HepG2 (cell line): ENCODE results near the gene CREBZF. TPM values are rescaled to one million over a fixed set of nuclear protein-coding genes. Genes with fewer than 3 reads are reported as not detected.
A peak's percentile ranks its signal among the peaks of the same experiment; 100 is the strongest.

Experiments
- ARHGAP35 ChIP-seq: sonication (generic); formaldehyde crosslinking; IDR thresholded peaks from 2 replicates; pipeline ENCODE4 v1.9.0; 2022; ENCODE audit warnings: mild to moderate bottlenecking, inconsistent platforms, moderate library complexity, missing genetic modification reagents, borderline replicate concordance
- CEBPB ChIP-seq: IDR thresholded peaks from 2 replicates; pipeline ENCODE4 v1.6.1; 2011; ENCODE audit warnings: low read depth, low read length, improper control_type of control experiment, borderline replicate concordance
- HOXA5 ChIP-seq: sonication (generic); formaldehyde crosslinking; IDR thresholded peaks from 2 replicates; pipeline ENCODE4 v1.4.0; 2020; ENCODE audit warnings: missing genetic modification reagents
- KLF15 ChIP-seq: sonication (generic); formaldehyde crosslinking; IDR thresholded peaks from 2 replicates; pipeline ENCODE4 v1.8.1; 2023; ENCODE audit warnings: borderline replicate concordance, mild to moderate bottlenecking, inconsistent platforms, missing genetic modification reagents, mixed read lengths
- KLF6 ChIP-seq: IDR thresholded peaks from 2 replicates; pipeline ENCODE4 v1.8.0; 2016; ENCODE audit warnings: missing biosample characterization, missing genetic modification reagents
- MIXL1 ChIP-seq: IDR thresholded peaks from 2 replicates; pipeline ENCODE4 v1.6.1; 2016
- POLR2A ChIP-seq, 2 experiments: IDR thresholded peaks; 2 replicates each; pipeline ENCODE4 v1.6.1; 2011; ENCODE audit warnings: low read depth in 2 of 2, low read length in 2 of 2, mild to moderate bottlenecking in 1 of 2, moderate library complexity in 1 of 2; ENCODE audit not compliant: insufficient read depth in 1 of 2
- ZBTB1 ChIP-seq: sonication (generic); formaldehyde crosslinking; IDR thresholded peaks from 2 replicates; pipeline ENCODE4 v1.4.0; 2020; ENCODE audit warnings: missing genetic modification reagents, borderline replicate concordance
- ZNF460 ChIP-seq: sonication (generic); formaldehyde crosslinking; IDR thresholded peaks from 2 replicates; pipeline ENCODE4 v1.5.1; 2020; ENCODE audit warnings: missing genetic modification reagents, mild to moderate bottlenecking, borderline replicate concordance
- polyA plus RNA-seq, 8 experiments: library from polyadenylated mRNA; depleted of rRNA in 3 of 8; stranded (reverse) in 7 of 8; unstranded in 1 of 8; fragments of >200 nt; fragmentation: Illumina TruSeq in 4 of 8; extraction: Trizol in 4 of 8; gene quantifications; 2 replicates each; pipeline versions ENCODE4 v1.2.1 to v1.2.3, GENCODE V29; 2011 to 2016; ENCODE audit warnings: low read depth in 4 of 8, missing spikeins in 1 of 8, mixed read lengths in 1 of 8; ENCODE audit not compliant: insufficient read depth in 1 of 8
- total RNA-seq, 5 experiments: library from RNA; depleted of rRNA; stranded (reverse); fragments of >200 nt; fragmentation: Illumina TruSeq; extraction: Trizol; gene quantifications; 2 replicates each; pipeline ENCODE4 v1.2.3, GENCODE V29; 2016; ENCODE audit warnings: low read depth in 1 of 5
- TF ChIP-seq, protein P1 (sequence below): IDR thresholded peaks from 2 replicates; pipeline ENCODE4 v1.6.1; 2016; ENCODE audit warnings: low read depth, missing genetic modification reagents, missing compliant biosample characterization
- TF ChIP-seq, protein P2 (sequence below): sonication (generic); formaldehyde crosslinking; IDR thresholded peaks from 2 replicates; pipeline ENCODE4 v1.9.0; 2021; ENCODE audit warnings: missing genetic modification reagents, borderline replicate concordance
- TF ChIP-seq, protein P3 (sequence below): sonication (generic); formaldehyde crosslinking; IDR thresholded peaks from 2 replicates; pipeline ENCODE4 v1.4.0; 2020; ENCODE audit warnings: missing genetic modification reagents
- TF ChIP-seq, protein P4 (sequence below): sonication (generic); formaldehyde crosslinking; IDR thresholded peaks from 2 replicates; pipeline ENCODE4 v1.5.0; 2020; ENCODE audit warnings: mild to moderate bottlenecking, missing genetic modification reagents, moderate library complexity
- TF ChIP-seq, protein P5 (sequence below): IDR thresholded peaks from 2 replicates; pipeline ENCODE4 v1.6.1; 2012; ENCODE audit warnings: low read depth, low read length, improper control_type of control experiment

CREBZF gene
- total and polyA plus RNA-seq, 2 of the 13 experiments (the other 11 are each of a cell fraction or from before 2014, with no cell fraction given) = 30.6 to 43.1 TPM

DNA sequence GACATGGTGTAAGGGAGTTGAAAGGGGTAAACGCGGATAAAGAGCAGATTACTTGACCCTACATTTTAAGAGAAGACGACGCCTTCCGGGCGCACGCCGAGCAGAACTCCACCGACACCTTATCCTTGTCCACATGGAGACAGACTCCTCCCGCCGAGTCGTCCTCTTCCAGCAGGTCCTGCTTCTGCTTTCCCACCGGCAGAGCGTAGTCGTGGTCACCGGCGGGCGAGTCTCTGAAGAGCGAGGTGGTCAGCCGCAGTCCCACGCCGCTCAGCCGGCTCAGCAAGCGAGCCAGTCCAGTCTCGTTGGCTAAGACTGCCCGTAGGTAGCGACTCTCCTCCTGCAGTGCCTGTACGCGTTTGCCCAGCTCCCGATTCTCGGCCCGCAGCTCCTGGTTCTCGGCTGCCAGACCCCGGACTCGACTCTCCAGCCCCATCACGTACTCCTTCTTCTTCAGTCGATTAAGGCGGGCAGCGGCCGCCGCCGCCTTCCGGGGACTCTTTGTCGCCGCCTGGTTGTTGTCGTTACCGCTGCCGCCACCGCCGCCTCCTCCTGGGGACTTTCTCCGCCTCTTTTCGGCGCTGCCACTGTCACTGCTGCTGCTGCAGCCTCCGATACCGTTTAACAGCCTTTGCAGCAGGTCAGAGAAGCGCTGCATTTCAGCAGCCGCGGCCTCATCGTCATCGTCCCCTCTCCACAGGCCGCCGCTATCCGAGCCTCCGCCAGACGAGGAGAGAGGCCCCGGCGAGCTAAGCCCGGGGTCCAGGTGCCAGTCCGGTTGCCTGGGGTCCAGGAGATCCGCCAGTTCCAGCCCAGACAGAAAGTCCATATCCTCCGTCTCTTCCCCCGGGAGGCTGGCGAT, 945 bp downstream of the CREBZF start (continued):
- TF ChIP-seq, protein P1, sequence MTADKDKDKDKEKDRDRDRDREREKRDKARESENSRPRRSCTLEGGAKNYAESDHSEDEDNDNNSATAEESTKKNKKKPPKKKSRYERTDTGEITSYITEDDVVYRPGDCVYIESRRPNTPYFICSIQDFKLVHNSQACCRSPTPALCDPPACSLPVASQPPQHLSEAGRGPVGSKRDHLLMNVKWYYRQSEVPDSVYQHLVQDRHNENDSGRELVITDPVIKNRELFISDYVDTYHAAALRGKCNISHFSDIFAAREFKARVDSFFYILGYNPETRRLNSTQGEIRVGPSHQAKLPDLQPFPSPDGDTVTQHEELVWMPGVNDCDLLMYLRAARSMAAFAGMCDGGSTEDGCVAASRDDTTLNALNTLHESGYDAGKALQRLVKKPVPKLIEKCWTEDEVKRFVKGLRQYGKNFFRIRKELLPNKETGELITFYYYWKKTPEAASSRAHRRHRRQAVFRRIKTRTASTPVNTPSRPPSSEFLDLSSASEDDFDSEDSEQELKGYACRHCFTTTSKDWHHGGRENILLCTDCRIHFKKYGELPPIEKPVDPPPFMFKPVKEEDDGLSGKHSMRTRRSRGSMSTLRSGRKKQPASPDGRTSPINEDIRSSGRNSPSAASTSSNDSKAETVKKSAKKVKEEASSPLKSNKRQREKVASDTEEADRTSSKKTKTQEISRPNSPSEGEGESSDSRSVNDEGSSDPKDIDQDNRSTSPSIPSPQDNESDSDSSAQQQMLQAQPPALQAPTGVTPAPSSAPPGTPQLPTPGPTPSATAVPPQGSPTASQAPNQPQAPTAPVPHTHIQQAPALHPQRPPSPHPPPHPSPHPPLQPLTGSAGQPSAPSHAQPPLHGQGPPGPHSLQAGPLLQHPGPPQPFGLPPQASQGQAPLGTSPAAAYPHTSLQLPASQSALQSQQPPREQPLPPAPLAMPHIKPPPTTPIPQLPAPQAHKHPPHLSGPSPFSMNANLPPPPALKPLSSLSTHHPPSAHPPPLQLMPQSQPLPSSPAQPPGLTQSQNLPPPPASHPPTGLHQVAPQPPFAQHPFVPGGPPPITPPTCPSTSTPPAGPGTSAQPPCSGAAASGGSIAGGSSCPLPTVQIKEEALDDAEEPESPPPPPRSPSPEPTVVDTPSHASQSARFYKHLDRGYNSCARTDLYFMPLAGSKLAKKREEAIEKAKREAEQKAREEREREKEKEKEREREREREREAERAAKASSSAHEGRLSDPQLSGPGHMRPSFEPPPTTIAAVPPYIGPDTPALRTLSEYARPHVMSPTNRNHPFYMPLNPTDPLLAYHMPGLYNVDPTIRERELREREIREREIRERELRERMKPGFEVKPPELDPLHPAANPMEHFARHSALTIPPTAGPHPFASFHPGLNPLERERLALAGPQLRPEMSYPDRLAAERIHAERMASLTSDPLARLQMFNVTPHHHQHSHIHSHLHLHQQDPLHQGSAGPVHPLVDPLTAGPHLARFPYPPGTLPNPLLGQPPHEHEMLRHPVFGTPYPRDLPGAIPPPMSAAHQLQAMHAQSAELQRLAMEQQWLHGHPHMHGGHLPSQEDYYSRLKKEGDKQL (CRISPR knock-in tag) = no peak
- TF ChIP-seq KLF6 (CRISPR knock-in tag) = no peak
- no peak for TF ChIP-seq CEBPB
- TF ChIP-seq, protein P2, sequence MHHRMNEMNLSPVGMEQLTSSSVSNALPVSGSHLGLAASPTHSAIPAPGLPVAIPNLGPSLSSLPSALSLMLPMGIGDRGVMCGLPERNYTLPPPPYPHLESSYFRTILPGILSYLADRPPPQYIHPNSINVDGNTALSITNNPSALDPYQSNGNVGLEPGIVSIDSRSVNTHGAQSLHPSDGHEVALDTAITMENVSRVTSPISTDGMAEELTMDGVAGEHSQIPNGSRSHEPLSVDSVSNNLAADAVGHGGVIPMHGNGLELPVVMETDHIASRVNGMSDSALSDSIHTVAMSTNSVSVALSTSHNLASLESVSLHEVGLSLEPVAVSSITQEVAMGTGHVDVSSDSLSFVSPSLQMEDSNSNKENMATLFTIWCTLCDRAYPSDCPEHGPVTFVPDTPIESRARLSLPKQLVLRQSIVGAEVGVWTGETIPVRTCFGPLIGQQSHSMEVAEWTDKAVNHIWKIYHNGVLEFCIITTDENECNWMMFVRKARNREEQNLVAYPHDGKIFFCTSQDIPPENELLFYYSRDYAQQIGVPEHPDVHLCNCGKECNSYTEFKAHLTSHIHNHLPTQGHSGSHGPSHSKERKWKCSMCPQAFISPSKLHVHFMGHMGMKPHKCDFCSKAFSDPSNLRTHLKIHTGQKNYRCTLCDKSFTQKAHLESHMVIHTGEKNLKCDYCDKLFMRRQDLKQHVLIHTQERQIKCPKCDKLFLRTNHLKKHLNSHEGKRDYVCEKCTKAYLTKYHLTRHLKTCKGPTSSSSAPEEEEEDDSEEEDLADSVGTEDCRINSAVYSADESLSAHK = no peak
- no peak for TF ChIP-seq MIXL1
- TF ChIP-seq, protein P3, sequence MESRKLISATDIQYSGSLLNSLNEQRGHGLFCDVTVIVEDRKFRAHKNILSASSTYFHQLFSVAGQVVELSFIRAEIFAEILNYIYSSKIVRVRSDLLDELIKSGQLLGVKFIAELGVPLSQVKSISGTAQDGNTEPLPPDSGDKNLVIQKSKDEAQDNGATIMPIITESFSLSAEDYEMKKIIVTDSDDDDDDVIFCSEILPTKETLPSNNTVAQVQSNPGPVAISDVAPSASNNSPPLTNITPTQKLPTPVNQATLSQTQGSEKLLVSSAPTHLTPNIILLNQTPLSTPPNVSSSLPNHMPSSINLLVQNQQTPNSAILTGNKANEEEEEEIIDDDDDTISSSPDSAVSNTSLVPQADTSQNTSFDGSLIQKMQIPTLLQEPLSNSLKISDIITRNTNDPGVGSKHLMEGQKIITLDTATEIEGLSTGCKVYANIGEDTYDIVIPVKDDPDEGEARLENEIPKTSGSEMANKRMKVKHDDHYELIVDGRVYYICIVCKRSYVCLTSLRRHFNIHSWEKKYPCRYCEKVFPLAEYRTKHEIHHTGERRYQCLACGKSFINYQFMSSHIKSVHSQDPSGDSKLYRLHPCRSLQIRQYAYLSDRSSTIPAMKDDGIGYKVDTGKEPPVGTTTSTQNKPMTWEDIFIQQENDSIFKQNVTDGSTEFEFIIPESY (CRISPR knock-in tag) = no peak
- TF ChIP-seq, protein P4, sequence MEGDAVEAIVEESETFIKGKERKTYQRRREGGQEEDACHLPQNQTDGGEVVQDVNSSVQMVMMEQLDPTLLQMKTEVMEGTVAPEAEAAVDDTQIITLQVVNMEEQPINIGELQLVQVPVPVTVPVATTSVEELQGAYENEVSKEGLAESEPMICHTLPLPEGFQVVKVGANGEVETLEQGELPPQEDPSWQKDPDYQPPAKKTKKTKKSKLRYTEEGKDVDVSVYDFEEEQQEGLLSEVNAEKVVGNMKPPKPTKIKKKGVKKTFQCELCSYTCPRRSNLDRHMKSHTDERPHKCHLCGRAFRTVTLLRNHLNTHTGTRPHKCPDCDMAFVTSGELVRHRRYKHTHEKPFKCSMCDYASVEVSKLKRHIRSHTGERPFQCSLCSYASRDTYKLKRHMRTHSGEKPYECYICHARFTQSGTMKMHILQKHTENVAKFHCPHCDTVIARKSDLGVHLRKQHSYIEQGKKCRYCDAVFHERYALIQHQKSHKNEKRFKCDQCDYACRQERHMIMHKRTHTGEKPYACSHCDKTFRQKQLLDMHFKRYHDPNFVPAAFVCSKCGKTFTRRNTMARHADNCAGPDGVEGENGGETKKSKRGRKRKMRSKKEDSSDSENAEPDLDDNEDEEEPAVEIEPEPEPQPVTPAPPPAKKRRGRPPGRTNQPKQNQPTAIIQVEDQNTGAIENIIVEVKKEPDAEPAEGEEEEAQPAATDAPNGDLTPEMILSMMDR (CRISPR knock-in tag) = peak; percentile 64
- TF ChIP-seq KLF15 = no peak
- TF ChIP-seq POLR2A (IDR thresholded peaks at IDR 0.05; ENCODE audit: insufficient read depth in 1 of 2, low read depth in 2 of 2, low read length in 2 of 2) = 0 out of 4 replicates have a peak, but pooled peaks of 1 of the 2 experiments have one; percentile 27
- peak; percentile 32; the same call in 1 of the 2 replicates for TF ChIP-seq HOXA5 (CRISPR knock-in tag)
- no peak for TF ChIP-seq ZBTB1 (CRISPR knock-in tag)
- TF ChIP-seq, protein P5, sequence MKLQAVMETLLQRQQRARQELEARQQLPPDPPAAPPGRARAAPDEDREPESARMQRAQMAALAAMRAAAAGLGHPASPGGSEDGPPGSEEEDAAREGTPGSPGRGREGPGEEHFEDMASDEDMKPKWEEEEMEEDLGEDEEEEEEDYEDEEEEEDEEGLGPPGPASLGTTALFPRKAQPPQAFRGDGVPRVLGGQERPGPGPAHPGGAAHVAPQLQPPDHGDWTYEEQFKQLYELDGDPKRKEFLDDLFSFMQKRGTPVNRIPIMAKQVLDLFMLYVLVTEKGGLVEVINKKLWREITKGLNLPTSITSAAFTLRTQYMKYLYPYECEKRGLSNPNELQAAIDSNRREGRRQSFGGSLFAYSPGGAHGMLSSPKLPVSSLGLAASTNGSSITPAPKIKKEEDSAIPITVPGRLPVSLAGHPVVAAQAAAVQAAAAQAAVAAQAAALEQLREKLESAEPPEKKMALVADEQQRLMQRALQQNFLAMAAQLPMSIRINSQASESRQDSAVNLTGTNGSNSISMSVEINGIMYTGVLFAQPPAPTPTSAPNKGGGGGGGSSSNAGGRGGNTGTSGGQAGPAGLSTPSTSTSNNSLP = no peak
- TF ChIP-seq ZNF460 = no peak
- TF ChIP-seq ARHGAP35 = no peak
